GOT3 (cell line): ENCODE results near the gene C11orf91.
A peak's percentile ranks its signal among the peaks of the same experiment; 100 is the strongest.
"Not testable (repeated sequence)": the region's sequence is repeated elsewhere in the genome, so short reads cannot be mapped to it uniquely, and the experiment has no call there.

Experiments
- DNase-seq: peaks from one replicate; lab custom pipeline; 2025; ENCODE audit warnings: mixed read lengths; lab: John Stamatoyannopoulos, UW

Gene C11orf91

GRCh38 chr11:33696931-33697638, 3.5 kb downstream of the C11orf91 start:
- no peak for DNase-seq

GRCh38 chr11:33696411-33696810, 4.2 kb downstream of the C11orf91 start:
- DNase-seq, result no peak

GRCh38 chr11:33695051-33695566, 5.5 kb downstream of the C11orf91 start:
- DNase-seq, result no peak

- no peak for DNase-seq
Measured at GRCh38 chr11:33694346-33695050, 6.1 kb downstream of the C11orf91 start.

- no peak for DNase-seq
Measured at GRCh38 chr11:33692541-33692940, 8.1 kb downstream of the C11orf91 start.

GRCh38 chr11:33692013-33692504, 8.6 kb downstream of the C11orf91 start:
- no peak for DNase-seq

GRCh38 chr11:33691066-33691864, 9.4 kb downstream of the C11orf91 start:
- DNase-seq, result no peak

- peak; percentile 57 for DNase-seq
Measured at GRCh38 chr11:33690290-33691065, 10.1 kb downstream of the C11orf91 start.

GRCh38 chr11:33689501-33689900, 11.1 kb downstream of the C11orf91 start:
- no peak for DNase-seq

- DNase-seq, result no peak
Measured at GRCh38 chr11:33689085-33689484, 11.5 kb downstream of the C11orf91 start.

- no peak for DNase-seq
Measured at GRCh38 chr11:33687733-33688479, 12.7 kb downstream of the C11orf91 start.

GRCh38 chr11:33685082-33685481, 15.5 kb downstream of the C11orf91 start:
- no peak for DNase-seq

- DNase-seq, result no peak
Measured at GRCh38 chr11:33684003-33684706, 16.5 kb downstream of the C11orf91 start.

GRCh38 chr11:33682446-33682845, 18.2 kb downstream of the C11orf91 start:
- DNase-seq, result no peak

GRCh38 chr11:33682019-33682418, 18.6 kb downstream of the C11orf91 start:
- no peak for DNase-seq

GRCh38 chr11:33678616-33679015, 22.0 kb downstream of the C11orf91 start:
- not testable (repeated sequence) for DNase-seq

GRCh38 chr11:33674035-33674814, 26.4 kb downstream of the C11orf91 start:
- DNase-seq, result no peak

- DNase-seq, result no peak
Measured at GRCh38 chr11:33672273-33672672, 28.4 kb downstream of the C11orf91 start.
